Effector CD8-positive, alpha-beta T cell (primary cell): ENCODE data around the gene MRPL21.
"Not testable (repeated sequence)": the region's sequence is repeated elsewhere in the genome, so short reads cannot be mapped to it uniquely, and the experiment has no call there.

Experiments
- DNase-seq: peaks from one replicate; lab custom pipeline; 2025; lab: John Stamatoyannopoulos, UW

MRPL21 gene

GRCh38 chr11:68868221-68868835, 35.3 kb downstream of the MRPL21 start:
- DNase-seq = no peak

- no peak for DNase-seq
These were observed 36.6 kb downstream of the MRPL21 start for GRCh38 chr11:68867066-68867465.

GRCh38 chr11:68865241-68865640, 38.4 kb downstream of the MRPL21 start:
- no peak for DNase-seq

- no peak for DNase-seq
These were observed 39.9 kb downstream of the MRPL21 start for GRCh38 chr11:68863553-68864265.

- DNase-seq = no peak
These were observed 41.2 kb downstream of the MRPL21 start for GRCh38 chr11:68862421-68862820.

- no peak for DNase-seq
These were observed 44.5 kb downstream of the MRPL21 start for GRCh38 chr11:68859123-68859522.

- no peak for DNase-seq
These were observed 46.5 kb downstream of the MRPL21 start for GRCh38 chr11:68857037-68857586.

- DNase-seq = not testable (repeated sequence)
These were observed 47.1 kb downstream of the MRPL21 start for GRCh38 chr11:68856425-68857030.

GRCh38 chr11:68855205-68855981, 48.2 kb downstream of the MRPL21 start:
- no peak for DNase-seq

GRCh38 chr11:68854273-68854958, 49.2 kb downstream of the MRPL21 start:
- DNase-seq = no peak

- DNase-seq = no peak
These were observed 51.0 kb downstream of the MRPL21 start for GRCh38 chr11:68852628-68853027.

GRCh38 chr11:68848429-68848828, 55.2 kb downstream of the MRPL21 start:
- no peak for DNase-seq

GRCh38 chr11:68847395-68847794, 56.2 kb downstream of the MRPL21 start:
- DNase-seq = no peak

GRCh38 chr11:68845351-68846002, 58.2 kb downstream of the MRPL21 start:
- DNase-seq = no peak

- no peak for DNase-seq
These were observed 58.8 kb downstream of the MRPL21 start for GRCh38 chr11:68844801-68845200.

GRCh38 chr11:68844376-68844775, 59.3 kb downstream of the MRPL21 start:
- no peak for DNase-seq

GRCh38 chr11:68843703-68844312, 59.8 kb downstream of the MRPL21 start:
- peak; percentile 54 for DNase-seq

- peak; percentile 32 for DNase-seq
These were observed 60.5 kb downstream of the MRPL21 start for GRCh38 chr11:68843052-68843561.

- no peak for DNase-seq
These were observed 61.1 kb downstream of the MRPL21 start for GRCh38 chr11:68842427-68843051.
